ENCODE results near the gene TSC2.

The TSC2 gene

GRCh38 chr16:2070576-2071453 lies 23.0 kb downstream of the TSC2 start:
- DNase-seq (ENCODE audit: low read depth): no peak

- no peak for DNase-seq (ENCODE audit: low read depth)
Observed at GRCh38 chr16:2071454-2072202, 23.8 kb downstream of the TSC2 start.

- DNase-seq (ENCODE audit: low read depth): no peak
Observed at GRCh38 chr16:2072926-2073325, 25.1 kb downstream of the TSC2 start.

GRCh38 chr16:2074071-2074470 lies 26.3 kb downstream of the TSC2 start:
- DNase-seq (ENCODE audit: low read depth): no peak

- DNase-seq (ENCODE audit: low read depth): no peak
Observed at GRCh38 chr16:2075631-2076030, 27.8 kb downstream of the TSC2 start.

GRCh38 chr16:2076072-2076865 lies 28.5 kb downstream of the TSC2 start:
- DNase-seq (ENCODE audit: low read depth): no peak

- no peak for DNase-seq (ENCODE audit: low read depth)
Observed at GRCh38 chr16:2077016-2077415, 29.2 kb downstream of the TSC2 start.

- DNase-seq (ENCODE audit: low read depth): no peak
Observed at GRCh38 chr16:2077696-2078095, 29.9 kb downstream of the TSC2 start.

GRCh38 chr16:2078096-2078495 lies 30.3 kb downstream of the TSC2 start:
- DNase-seq (ENCODE audit: low read depth): no peak

GRCh38 chr16:2078691-2079090 lies 30.9 kb downstream of the TSC2 start:
- DNase-seq (ENCODE audit: low read depth): no peak

GRCh38 chr16:2079311-2079800 lies 31.6 kb downstream of the TSC2 start:
- no peak for DNase-seq (ENCODE audit: low read depth)

GRCh38 chr16:2079991-2080390 lies 32.2 kb downstream of the TSC2 start:
- no peak for DNase-seq (ENCODE audit: low read depth)

GRCh38 chr16:2081201-2082084 lies 33.7 kb downstream of the TSC2 start:
- no peak for DNase-seq (ENCODE audit: low read depth)

- DNase-seq (ENCODE audit: low read depth): no peak
Observed at GRCh38 chr16:2082171-2082982, 34.6 kb downstream of the TSC2 start.

- no peak for DNase-seq (ENCODE audit: low read depth)
Observed at GRCh38 chr16:2082983-2083364, 35.2 kb downstream of the TSC2 start.

- DNase-seq (ENCODE audit: low read depth): no peak
Observed at GRCh38 chr16:2083409-2083808, 35.6 kb downstream of the TSC2 start.

- DNase-seq (ENCODE audit: low read depth): no peak
Observed at GRCh38 chr16:2083876-2084780, 36.3 kb downstream of the TSC2 start.

- DNase-seq (ENCODE audit: low read depth): no peak
Observed at GRCh38 chr16:2084895-2085625, 37.3 kb downstream of the TSC2 start.

GRCh38 chr16:2085669-2086068 lies 37.9 kb downstream of the TSC2 start:
- DNase-seq (ENCODE audit: low read depth): no peak

Measured in GM04503 (cell line).